Erythroblast (primary cell): ENCODE data around the gene NLGN4Y.

ENCODE experiments used
- GATA1 ChIP-seq: IDR thresholded peaks from 2 replicates; pipeline ENCODE4 v1.6.1; 2011; ENCODE audit warnings: low read depth, mild to moderate bottlenecking, control low read depth, low read length, moderate library complexity
- POLR2A ChIP-seq: IDR thresholded peaks from 2 replicates; pipeline ENCODE4 v1.6.1; 2011; ENCODE audit warnings: mild to moderate bottlenecking, low read length

DNA sequence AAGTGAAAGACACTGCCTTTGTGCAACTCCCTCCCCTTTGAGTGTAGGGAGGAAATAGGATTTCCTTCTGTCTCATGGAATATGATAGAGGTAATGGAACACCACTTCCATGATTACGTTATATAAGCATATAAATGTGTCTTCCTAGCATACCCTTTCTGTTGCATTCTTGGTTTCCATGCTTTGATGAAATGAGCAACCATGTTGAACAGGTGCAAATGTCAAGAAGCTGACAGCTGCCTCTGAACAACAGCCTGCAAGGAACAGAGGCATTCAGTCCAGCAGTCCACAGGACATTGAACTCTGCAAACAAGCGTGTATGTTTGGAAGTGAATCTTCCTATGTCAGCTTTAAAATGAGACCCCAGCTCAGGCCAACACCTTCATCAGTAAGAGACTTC, 117.5 kb downstream of the NLGN4Y start:
- TF ChIP-seq POLR2A (no peak), GATA1 (no peak)
